Uterine smooth muscle cell (primary cell): Measurements from ENCODE around the gene TEX14. TPM values are rescaled to one million over a fixed set of nuclear protein-coding genes. Genes with fewer than 3 reads are reported as not detected.

Experiments
- total RNA-seq: library from RNA; depleted of rRNA; stranded (reverse); fragments of >200 nt; gene quantifications from 2 replicates; pipeline ENCODE4 v1.2.3, GENCODE V29; 2014

The TEX14 gene, protein sequence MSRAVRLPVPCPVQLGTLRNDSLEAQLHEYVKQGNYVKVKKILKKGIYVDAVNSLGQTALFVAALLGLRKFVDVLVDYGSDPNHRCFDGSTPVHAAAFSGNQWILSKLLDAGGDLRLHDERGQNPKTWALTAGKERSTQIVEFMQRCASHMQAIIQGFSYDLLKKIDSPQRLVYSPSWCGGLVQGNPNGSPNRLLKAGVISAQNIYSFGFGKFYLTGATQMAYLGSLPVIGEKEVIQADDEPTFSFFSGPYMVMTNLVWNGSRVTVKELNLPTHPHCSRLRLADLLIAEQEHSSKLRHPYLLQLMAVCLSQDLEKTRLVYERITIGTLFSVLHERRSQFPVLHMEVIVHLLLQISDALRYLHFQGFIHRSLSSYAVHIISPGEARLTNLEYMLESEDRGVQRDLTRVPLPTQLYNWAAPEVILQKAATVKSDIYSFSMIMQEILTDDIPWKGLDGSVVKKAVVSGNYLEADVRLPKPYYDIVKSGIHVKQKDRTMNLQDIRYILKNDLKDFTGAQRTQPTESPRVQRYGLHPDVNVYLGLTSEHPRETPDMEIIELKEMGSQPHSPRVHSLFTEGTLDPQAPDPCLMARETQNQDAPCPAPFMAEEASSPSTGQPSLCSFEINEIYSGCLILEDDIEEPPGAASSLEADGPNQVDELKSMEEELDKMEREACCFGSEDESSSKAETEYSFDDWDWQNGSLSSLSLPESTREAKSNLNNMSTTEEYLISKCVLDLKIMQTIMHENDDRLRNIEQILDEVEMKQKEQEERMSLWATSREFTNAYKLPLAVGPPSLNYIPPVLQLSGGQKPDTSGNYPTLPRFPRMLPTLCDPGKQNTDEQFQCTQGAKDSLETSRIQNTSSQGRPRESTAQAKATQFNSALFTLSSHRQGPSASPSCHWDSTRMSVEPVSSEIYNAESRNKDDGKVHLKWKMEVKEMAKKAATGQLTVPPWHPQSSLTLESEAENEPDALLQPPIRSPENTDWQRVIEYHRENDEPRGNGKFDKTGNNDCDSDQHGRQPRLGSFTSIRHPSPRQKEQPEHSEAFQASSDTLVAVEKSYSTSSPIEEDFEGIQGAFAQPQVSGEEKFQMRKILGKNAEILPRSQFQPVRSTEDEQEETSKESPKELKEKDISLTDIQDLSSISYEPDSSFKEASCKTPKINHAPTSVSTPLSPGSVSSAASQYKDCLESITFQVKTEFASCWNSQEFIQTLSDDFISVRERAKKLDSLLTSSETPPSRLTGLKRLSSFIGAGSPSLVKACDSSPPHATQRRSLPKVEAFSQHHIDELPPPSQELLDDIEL (N-terminal part only)
- total RNA-seq: under 0.01 and 0.11 TPM in 2 replicates

DNA sequence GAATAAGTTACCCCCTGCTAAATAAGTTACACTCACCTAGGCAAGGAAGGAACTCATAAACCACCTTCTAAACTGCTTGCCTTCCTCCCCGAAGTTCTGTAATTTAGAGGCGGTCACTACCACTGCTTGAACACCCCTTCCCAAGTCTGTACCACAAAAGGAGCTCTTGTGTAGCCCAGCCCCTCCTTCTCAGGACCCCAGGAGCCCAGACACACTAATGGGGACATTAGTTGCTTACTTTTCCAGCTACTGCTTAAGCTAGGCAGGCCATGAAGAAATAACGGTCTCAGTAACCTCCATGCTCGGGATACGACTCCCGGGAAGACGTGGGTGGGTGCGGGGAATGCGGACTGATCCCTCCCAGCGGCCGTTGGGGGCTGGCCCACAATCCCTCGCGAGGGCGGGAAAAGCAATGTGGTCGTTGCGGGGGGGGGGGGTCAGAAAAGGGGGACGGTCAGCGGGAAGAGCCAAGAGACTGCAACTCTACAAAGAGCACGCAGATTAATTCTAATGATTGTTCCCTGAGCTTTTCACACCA, at the start of gene TEX14:
Gene TEX14, minus strand, starts transcription at position 345 of the 538 bp plus-strand sequence. CDS start 40,044 bp downstream, outside the sequence.

DNA sequence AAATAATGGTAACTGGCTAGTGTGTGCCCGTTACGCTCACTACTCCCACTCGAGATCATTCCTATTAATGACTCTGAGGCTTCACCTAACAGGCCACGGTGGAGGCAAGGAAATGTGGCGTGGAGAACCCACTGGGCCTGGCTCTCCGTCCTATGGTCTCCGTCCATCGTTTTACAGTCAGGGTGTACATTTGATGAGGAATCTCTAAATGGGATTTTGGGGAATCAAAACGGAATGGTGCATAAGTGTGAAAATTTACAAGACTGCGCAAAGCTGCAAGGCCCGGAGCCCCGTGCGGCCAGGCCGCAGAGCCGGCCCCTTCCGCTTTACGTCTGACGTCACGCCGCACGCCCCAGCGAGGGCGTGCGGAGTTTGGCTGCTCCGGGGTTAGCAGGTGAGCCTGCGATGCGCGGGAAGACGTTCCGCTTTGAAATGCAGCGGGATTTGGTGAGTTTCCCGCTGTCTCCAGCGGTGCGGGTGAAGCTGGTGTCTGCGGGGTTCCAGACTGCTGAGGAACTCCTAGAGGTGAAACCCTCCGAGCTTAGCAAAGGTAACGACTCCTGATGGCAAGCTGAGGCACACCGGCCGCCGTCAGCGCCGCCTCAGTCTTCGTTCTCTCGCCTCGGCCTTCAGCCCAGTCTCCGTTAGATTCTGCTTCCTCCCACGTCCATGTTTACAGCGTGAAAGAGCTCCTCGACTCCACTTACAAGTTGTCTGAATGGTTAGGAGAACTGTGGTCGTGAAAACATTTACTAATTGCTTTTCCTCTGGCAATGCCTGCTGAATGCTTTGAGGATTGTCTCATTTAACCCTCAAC, 602 bp upstream of the TEX14 start, which contains the start of gene RAD51C:
Gene RAD51C, plus strand, starts transcription at position 364 of the 817 bp plus-strand sequence. Its CDS starts 42 bp downstream, at position 406.

DNA sequence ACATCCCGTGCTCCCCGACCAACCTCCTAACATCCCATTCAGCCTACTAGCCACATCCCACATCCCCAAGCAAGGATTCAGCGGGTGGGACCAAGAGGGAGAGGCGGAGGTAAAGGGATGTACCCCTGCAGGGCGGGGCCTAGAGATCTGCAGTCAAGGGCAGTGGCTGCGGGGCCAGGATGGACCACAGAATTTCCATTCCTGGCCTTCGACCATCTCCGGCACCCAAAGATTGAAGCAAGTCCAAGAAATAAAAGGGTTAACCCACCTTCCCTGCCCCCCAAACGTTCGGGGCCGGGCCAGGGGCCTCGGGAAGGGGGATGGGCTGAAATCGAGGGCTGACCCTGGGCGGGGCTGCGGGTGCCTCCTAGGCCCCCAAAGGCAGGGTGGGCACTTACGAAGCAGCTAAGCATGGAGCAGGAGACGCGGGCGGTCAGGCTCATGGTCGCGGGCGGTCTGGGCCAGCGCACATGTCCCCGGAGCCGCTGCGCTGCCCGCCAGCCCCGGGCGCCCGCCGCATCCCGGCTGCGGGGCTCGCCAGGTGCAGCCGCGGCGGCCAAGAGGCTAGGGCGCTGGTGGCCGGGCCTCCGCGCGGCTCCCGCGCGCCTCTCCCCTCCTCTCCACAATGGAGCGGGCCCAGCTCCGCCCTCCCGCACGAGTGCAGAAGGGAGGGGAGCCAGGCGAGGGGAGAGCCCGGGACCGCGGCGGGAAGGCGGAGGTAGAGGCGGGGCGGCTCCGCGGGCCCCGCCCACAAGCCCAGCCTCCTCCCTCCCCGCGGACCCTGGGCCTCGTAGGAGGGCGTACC, 177.7 kb downstream of the TEX14 start, which contains the start of gene MTMR4:
Gene MTMR4, minus strand, starts transcription at position 674 of the 805 bp plus-strand sequence. Its CDS starts 231 bp downstream, at position 443.

Other genes with a start within 250 kb of the TEX14 start
- not detected in 2 replicates for gene HSF5, start 203.6 kb downstream of the TEX14 start, total RNA-seq
- 92.0 and 125 TPM in 2 replicates for gene MTMR4, start 177.4 kb downstream of the TEX14 start, total RNA-seq
- 25.2 and 33.3 TPM in 2 replicates for gene RAD51C, start 557 bp upstream of the TEX14 start, total RNA-seq
- gene PPM1E, start 63.8 kb upstream of the TEX14 start, total RNA-seq: 0.55 and 1.2 TPM in 2 replicates